Right cardiac atrium (tissue), 5 donors: ENCODE data around the gene MTG2. TPM values are rescaled to one million over a fixed set of nuclear protein-coding genes. Genes with fewer than 3 reads are reported as not detected.
A peak's percentile ranks its signal among the peaks of the same experiment; 100 is the strongest.

Source experiments
- ATAC-seq, 2 donors: fragments of 200-7000 bp; cut with Tn5 transposase; one replicate each; pipeline versions ENCODE4 v1.8.0 to v1.9.1; 2020; ENCODE audit warnings: moderate library complexity in 2 of 2, mild to moderate bottlenecking in 1 of 2
- DNase-seq, 3 donors: peaks; one replicate each; pipeline ENCODE4 v3.0.0-alpha.2; 2020
- H3K27ac ChIP-seq: one replicate; pipeline ENCODE4 v1.5.1; 2013; ENCODE audit warnings: mild to moderate bottlenecking, low read length, control low read depth, moderate library complexity
- H3K27me3 ChIP-seq: one replicate; pipeline ENCODE4 v1.6.1; 2013; ENCODE audit not compliant: control insufficient read depth, insufficient read depth
- H3K4me1 ChIP-seq: one replicate; pipeline ENCODE4 v1.6.1; 2013; ENCODE audit warnings: low read length; ENCODE audit not compliant: control insufficient read depth, insufficient read depth
- H3K4me3 ChIP-seq: one replicate; pipeline ENCODE4 v1.5.1; 2013; ENCODE audit warnings: low read length, control low read depth
- H3K9me3 ChIP-seq: one replicate; pipeline ENCODE4 v1.6.1; 2013; ENCODE audit warnings: low read length; ENCODE audit not compliant: control insufficient read depth
- WGBS: extraction: QIAGEN DNeasy Blood & Tissue Kit; methylation state at CpG from one replicate; pipeline ENCODE4 v1.1.7; 2013; 5-methylcytosine and 5-hydroxymethylcytosine counted together
- intact Hi-C, 4 donors: fragments of 100-400 bp; cut with DNase I; formaldehyde crosslinking; loops; one replicate each; pipeline versions ENCODE4 v1.11.0 to v1.14.0; 2022 to 2023
- polyA plus RNA-seq: library from polyadenylated mRNA; stranded (reverse); fragments of 200-250 nt; gene quantifications from one replicate; pipeline ENCODE4 v1.2.3, GENCODE V29; 2013
- total RNA-seq, 4 donors: library from RNA; stranded (reverse); fragmentation: NEBNext Ultra II Directional; extraction: Animal tissue kit (Norgen Biotek cat#: 25700); gene quantifications; one replicate each; pipeline ENCODE4 v1.2.1, GENCODE V29; 2021
- donor health status: healthy with polysubstance abuse.
- donor health status: DM: no; HTN: yes; CAD: no.
- donor health status: DM: no; HTN: no; CAD: no.
- donor health status: DM: no; HTN: yes; CAD: no; lungs with severe emphysema.
- donor health status: DM: yes; HTN: yes; CAD: no.

Gene MTG2
- total and polyA plus RNA-seq, 5 donors: 20.4 to 29.2 (median 25.2) TPM

- 59% methylated on average over 21 of the region's 21 CpGs for WGBS
Observed at GRCh38 chr20:62224113-62224855, 41.5 kb downstream of the MTG2 start.

GRCh38 chr20:62225026-62225425 lies 42.2 kb downstream of the MTG2 start:
- Histone ChIP-seq H3K4me3 (no peak overlapping the region), H3K27ac (no peak overlapping the region), H3K9me3 (no peaks in the 10 kb centered on the region), H3K27me3 (no peaks in the 10 kb centered on the region), H3K4me1 (no peaks in the 10 kb centered on the region)
- intact Hi-C loops: no loop called here
- no peak for ATAC-seq
- 89% methylated on average over 13 of the region's 13 CpGs for WGBS
- no peak for DNase-seq

More at GRCh38 chr20:62224113-62224855, 41.5 kb downstream of the MTG2 start:
- ATAC-seq (no peak), DNase-seq (no peak)
- intact Hi-C loops: no loop called here
- no peak overlapping the region for H3K27ac ChIP-seq
- no peaks in the 10 kb centered on the region for H3K27me3 ChIP-seq
- H3K4me3 ChIP-seq: no peak overlapping the region
- no peaks in the 10 kb centered on the region for H3K4me1 ChIP-seq
- no peaks in the 10 kb centered on the region for H3K9me3 ChIP-seq

- 79% methylated on average over 17 of the region's 17 CpGs for WGBS
- H3K4me3 ChIP-seq: no peak overlapping the region
- no peak for ATAC-seq
- intact Hi-C loops: no loop called here
- H3K27ac ChIP-seq: no peak overlapping the region
- H3K4me1 ChIP-seq: no peaks in the 10 kb centered on the region
- no peaks in the 10 kb centered on the region for H3K9me3 ChIP-seq
- H3K27me3 ChIP-seq: no peaks in the 10 kb centered on the region
- no peak for DNase-seq
Observed at GRCh38 chr20:62225820-62226635, 43.2 kb downstream of the MTG2 start.

GRCh38 chr20:62226707-62227590 lies 44.1 kb downstream of the MTG2 start:
- intact Hi-C loops: no loop called here
- ATAC-seq (no peak), DNase-seq (no peak)
- H3K4me1 ChIP-seq: no peaks in the 10 kb centered on the region
- H3K4me3 ChIP-seq: no peak overlapping the region
- no peaks in the 10 kb centered on the region for H3K9me3 ChIP-seq
- 68% methylated on average over 24 of the region's 24 CpGs for WGBS
- H3K27me3 ChIP-seq: no peaks in the 10 kb centered on the region
- H3K27ac ChIP-seq: no peak overlapping the region

- peak in 1 of 2 donors; percentile 5 for ATAC-seq
- Histone ChIP-seq H3K4me3 (no peak overlapping the region), H3K27me3 (no peaks in the 10 kb centered on the region), H3K4me1 (no peaks in the 10 kb centered on the region), H3K27ac (no peak overlapping the region), H3K9me3 (no peaks in the 10 kb centered on the region)
- intact Hi-C loops: no loop called here
- no peak for DNase-seq
- 62% methylated on average over 10 of the region's 10 CpGs for WGBS
Observed at GRCh38 chr20:62227591-62227976, 44.8 kb downstream of the MTG2 start.

GRCh38 chr20:62227977-62228958 lies 45.4 kb downstream of the MTG2 start:
- H3K27me3 ChIP-seq: no peaks in the 10 kb centered on the region
- peak in 1 of 2 donors; percentile 6 for ATAC-seq
- peak in 1 of 3 donors; percentile 33 for DNase-seq

GRCh38 chr20:62228982-62229545 lies 46.2 kb downstream of the MTG2 start:
- DNase-seq: no peak
- WGBS: 79% methylated on average over 7 of the region's 7 CpGs
- no peak for ATAC-seq
- H3K9me3 ChIP-seq: no peaks in the 10 kb centered on the region
- intact Hi-C loops: no loop called here
- H3K27ac ChIP-seq: no peak overlapping the region
- no peaks in the 10 kb centered on the region for H3K4me1 ChIP-seq
- H3K4me3 ChIP-seq: no peak overlapping the region
- no peaks in the 10 kb centered on the region for H3K27me3 ChIP-seq

More at GRCh38 chr20:62227977-62228958, 45.4 kb downstream of the MTG2 start:
- 55% methylated on average over 37 of the region's 37 CpGs for WGBS
- H3K27ac ChIP-seq: no peak overlapping the region
- no peak overlapping the region for H3K4me3 ChIP-seq
- intact Hi-C loops: no loop called here
- no peaks in the 10 kb centered on the region for H3K4me1 ChIP-seq
- H3K9me3 ChIP-seq: no peaks in the 10 kb centered on the region

- no peaks in the 10 kb centered on the region for H3K27me3 ChIP-seq
- H3K4me3 ChIP-seq: no peak overlapping the region
- no peak for DNase-seq
- intact Hi-C loops: no loop called here
- H3K27ac ChIP-seq: no peak overlapping the region
- no peaks in the 10 kb centered on the region for H3K9me3 ChIP-seq
- no peaks in the 10 kb centered on the region for H3K4me1 ChIP-seq
- ATAC-seq: no peak
- WGBS: 68% methylated on average over 4 of the region's 4 CpGs
Observed at GRCh38 chr20:62229667-62230066, 46.8 kb downstream of the MTG2 start.

GRCh38 chr20:62230276-62230675 lies 47.4 kb downstream of the MTG2 start:
- intact Hi-C loops: no loop called here
- H3K9me3 ChIP-seq: no peaks in the 10 kb centered on the region
- no peak for DNase-seq
- ATAC-seq: no peak
- no peak overlapping the region for H3K4me3 ChIP-seq
- WGBS: 96% methylated on average over 2 of the region's 2 CpGs
- no peaks in the 10 kb centered on the region for H3K4me1 ChIP-seq
- no peak overlapping the region for H3K27ac ChIP-seq
- no peaks in the 10 kb centered on the region for H3K27me3 ChIP-seq

- Histone ChIP-seq H3K27ac (no peak overlapping the region), H3K27me3 (no peaks in the 10 kb centered on the region), H3K4me3 (no peak overlapping the region), H3K4me1 (no peaks in the 10 kb centered on the region), H3K9me3 (no peaks in the 10 kb centered on the region)
- WGBS: 91% methylated on average over 10 of the region's 10 CpGs
- intact Hi-C loops: no loop called here
- DNase-seq (peak in 1 of 3 donors; percentile 36), ATAC-seq (no peak)
Observed at GRCh38 chr20:62230696-62231095, 47.9 kb downstream of the MTG2 start.
